SU-DHL-6 (cell line): ENCODE results near the gene MMRN1.

Source experiments
- CTCF ChIP-seq: fragments of 200-600 bp; sonication (generic); IDR thresholded peaks from one replicate; pipeline ENCODE4 v1.5.1; 2017; ENCODE audit warnings: antibody characterized with exemption, mild to moderate bottlenecking, low read length, moderate library complexity; ENCODE audit not compliant: insufficient read depth, poor library complexity, severe bottlenecking
- EZH2phosphoT487 ChIP-seq: fragments of 200-600 bp; sonication (generic), shearing (Covaris generic); conservative IDR thresholded peaks from 2 replicates; pipeline ENCODE4 v1.6.1; 2018; ENCODE audit warnings: mild to moderate bottlenecking, antibody characterized with exemption, low read length, moderate library complexity, mixed read lengths

- TF ChIP-seq CTCF: no peak
- TF ChIP-seq EZH2phosphoT487: no peak
These were observed 87.2 kb downstream of the MMRN1 start for GRCh38 chr4:89981789-89982334.
